HL-60 (cell line): Measurements from ENCODE around the gene POLR2C.

Source experiments
- CTCF ChIP-seq: IDR thresholded peaks from one replicate; pipeline ENCODE4 v1.5.1; 2011; ENCODE audit warnings: low read length, control low read depth, inconsistent platforms; ENCODE audit not compliant: insufficient read depth
- GABPA ChIP-seq: IDR thresholded peaks from 2 replicates; pipeline ENCODE4 v1.6.1; 2012; ENCODE audit warnings: low read depth

- TF ChIP-seq GABPA = no peak
- TF ChIP-seq CTCF = no peak
Measured at GRCh38 chr16:57473906-57474305, 11.4 kb downstream of the POLR2C start.
